ENCODE results near the gene CACNB2.
"Not testable (repeated sequence)": the region's sequence is repeated elsewhere in the genome, so short reads cannot be mapped to it uniquely, and the experiment has no call there.

CACNB2 gene

GRCh38 chr10:18438361-18439126 lies 298.3 kb downstream of the CACNB2 start:
- H3K4me3 ChIP-seq (ENCODE audit: low read depth, low read length) = no peak overlapping the region

GRCh38 chr10:18439601-18440000 lies 299.4 kb downstream of the CACNB2 start:
- no peak overlapping the region for H3K4me3 ChIP-seq (ENCODE audit: low read depth, low read length)

GRCh38 chr10:18445635-18446034 lies 305.4 kb downstream of the CACNB2 start:
- not testable (repeated sequence) for H3K4me3 ChIP-seq (ENCODE audit: low read depth, low read length)

- H3K4me3 ChIP-seq (ENCODE audit: low read depth, low read length) = no peak overlapping the region
These were observed 306.0 kb downstream of the CACNB2 start for GRCh38 chr10:18446205-18446604.

GRCh38 chr10:18449611-18450026 lies 309.4 kb downstream of the CACNB2 start:
- no peak overlapping the region for H3K4me3 ChIP-seq (ENCODE audit: low read depth, low read length)

GRCh38 chr10:18450298-18450697 lies 310.1 kb downstream of the CACNB2 start:
- H3K4me3 ChIP-seq (ENCODE audit: low read depth, low read length) = no peak overlapping the region

GRCh38 chr10:18455086-18455884 lies 315.1 kb downstream of the CACNB2 start:
- no peak overlapping the region for H3K4me3 ChIP-seq (ENCODE audit: low read depth, low read length)

GRCh38 chr10:18456984-18457383 lies 316.8 kb downstream of the CACNB2 start:
- no peak overlapping the region for H3K4me3 ChIP-seq (ENCODE audit: low read depth, low read length)

GRCh38 chr10:18460032-18460431 lies 319.8 kb downstream of the CACNB2 start:
- no peak overlapping the region for H3K4me3 ChIP-seq (ENCODE audit: low read depth, low read length)

- H3K4me3 ChIP-seq (ENCODE audit: low read depth, low read length) = no peak overlapping the region
These were observed 323.5 kb downstream of the CACNB2 start for GRCh38 chr10:18463673-18464211.

- no peak overlapping the region for H3K4me3 ChIP-seq (ENCODE audit: low read depth, low read length)
These were observed 328.9 kb downstream of the CACNB2 start for GRCh38 chr10:18469125-18469524.

- no peak overlapping the region for H3K4me3 ChIP-seq (ENCODE audit: low read depth, low read length)
These were observed 332.8 kb downstream of the CACNB2 start for GRCh38 chr10:18472977-18473376.

GRCh38 chr10:18473424-18474117 lies 333.3 kb downstream of the CACNB2 start:
- no peak overlapping the region for H3K4me3 ChIP-seq (ENCODE audit: low read depth, low read length)

- no peak overlapping the region for H3K4me3 ChIP-seq (ENCODE audit: low read depth, low read length)
These were observed 333.9 kb downstream of the CACNB2 start for GRCh38 chr10:18474118-18474455.

GRCh38 chr10:18476076-18476647 lies 335.9 kb downstream of the CACNB2 start:
- H3K4me3 ChIP-seq (ENCODE audit: low read depth, low read length) = no peak overlapping the region

GRCh38 chr10:18478354-18478753 lies 338.1 kb downstream of the CACNB2 start:
- H3K4me3 ChIP-seq (ENCODE audit: low read depth, low read length) = no peak overlapping the region

GRCh38 chr10:18479502-18479901 lies 339.3 kb downstream of the CACNB2 start:
- no peak overlapping the region for H3K4me3 ChIP-seq (ENCODE audit: low read depth, low read length)

- H3K4me3 ChIP-seq (ENCODE audit: low read depth, low read length) = no peak overlapping the region
These were observed 343.4 kb downstream of the CACNB2 start for GRCh38 chr10:18483516-18484186.

- H3K4me3 ChIP-seq (ENCODE audit: low read depth, low read length) = no peak overlapping the region
These were observed 346.2 kb downstream of the CACNB2 start for GRCh38 chr10:18486438-18486837.

- no peak overlapping the region for H3K4me3 ChIP-seq (ENCODE audit: low read depth, low read length)
These were observed 350.5 kb downstream of the CACNB2 start for GRCh38 chr10:18490755-18491154.
